SJSA1 (cell line): Measurements from ENCODE around the gene NOC2L. TPM values are rescaled to one million over a fixed set of nuclear protein-coding genes. Genes with fewer than 3 reads are reported as not detected.

Experiments
- DNase-seq, 2 experiments: peaks; one replicate each; pipeline ENCODE4 v3.0.0-alpha.2; 2015 to 2020; ENCODE audit warnings: low spot score in 2 of 2, low read depth in 1 of 2
- H3K27ac ChIP-seq: fragments of 250-450 bp; sonication (Bioruptor Pico); 2 replicates; pipeline ENCODE4 v1.5.1; 2020; ENCODE audit warnings: mild to moderate bottlenecking, moderate library complexity
- H3K27me3 ChIP-seq: fragments of 250-450 bp; sonication (Bioruptor Pico); replicated peaks from 2 replicates; pipeline ENCODE4 v1.5.1; 2020; ENCODE audit warnings: mild to moderate bottlenecking, moderate library complexity
- H3K36me3 ChIP-seq: fragments of 250-450 bp; sonication (Bioruptor Pico); 2 replicates; pipeline ENCODE4 v1.5.1; 2020; ENCODE audit warnings: mild to moderate bottlenecking
- H3K4me1 ChIP-seq: fragments of 250-450 bp; sonication (Bioruptor Pico); replicated peaks from 2 replicates; pipeline ENCODE4 v1.6.1; 2021; ENCODE audit warnings: mild to moderate bottlenecking
- H3K4me3 ChIP-seq: fragments of 250-450 bp; sonication (Bioruptor Pico); 2 replicates; pipeline ENCODE4 v1.5.1; 2020; ENCODE audit warnings: mild to moderate bottlenecking
- H3K9me3 ChIP-seq: fragments of 250-450 bp; sonication (Bioruptor Pico); replicated peaks from 2 replicates; pipeline ENCODE4 v1.5.1; 2020; ENCODE audit warnings: mild to moderate bottlenecking
- total RNA-seq: library from RNA; depleted of rRNA; stranded (reverse); fragments of >200 nt; shearing (Covaris generic); gene quantifications from 2 replicates; pipeline ENCODE4 v1.2.3, GENCODE V29; 2014

NOC2L gene
- total RNA-seq, 1 experiment from 2014 or later, result 129 TPM

- DNase-seq, result no peak
- Histone ChIP-seq H3K9me3 (no peaks in the 10 kb centered on the region), H3K4me1 (peaks cover 17% of the 10 kb centered on the region), H3K27ac (peak within 1 kb of the TSS; percentile 28; the same call in 1 of the 2 replicates), H3K4me3 (peak within 1 kb of the TSS; percentile 54), H3K36me3 (peaks cover 30% of the 10 kb centered on the region), H3K27me3 (peaks cover 12% of the 10 kb centered on the region; the same call in 1 of the 2 replicates)
Measured at GRCh38 chr1:966135-966703, 7.2 kb upstream of the NOC2L start, which contains the start of gene PLEKHN1. PLEKHN1 (plus strand) TSS chr1:966482; CDS start chr1:966532, 50 bp downstream.

DNA sequence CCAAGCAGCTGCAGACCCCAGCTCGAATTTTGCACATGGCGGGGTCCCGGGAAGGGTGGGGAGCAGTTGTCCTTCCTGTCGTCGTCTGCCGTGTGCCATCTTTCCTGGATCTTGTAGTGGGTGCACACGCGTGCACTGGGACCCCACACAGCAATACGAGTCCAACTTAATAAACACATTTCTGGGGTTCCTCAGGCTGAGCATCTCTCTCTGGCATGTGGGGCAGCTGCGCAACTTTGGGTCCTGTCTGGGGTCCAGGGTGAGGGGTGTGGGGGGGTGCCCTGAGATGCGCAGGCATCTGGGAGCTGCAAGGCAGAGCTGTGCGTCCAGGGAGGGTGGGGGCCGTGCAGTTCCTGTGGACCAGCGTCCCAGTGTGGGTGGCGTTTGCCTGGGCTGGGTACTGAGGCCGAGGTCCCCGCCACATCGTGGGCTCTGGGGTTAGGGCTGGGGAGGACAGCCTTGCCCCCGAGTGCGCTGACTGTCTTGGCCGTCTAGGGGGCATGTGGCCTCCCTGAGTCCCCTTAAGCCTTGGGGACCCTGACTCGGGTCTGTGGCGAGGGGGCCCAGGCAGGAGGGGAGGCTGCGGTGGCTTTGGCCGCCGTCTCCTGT, 6.6 kb upstream of the NOC2L start:
- DNase-seq, result no peak
- Histone ChIP-seq H3K4me3 (no peak overlapping the region), H3K27me3 (peaks cover 10% of the 10 kb centered on the region; the same call in 1 of the 2 replicates), H3K27ac (no peak overlapping the region), H3K4me1 (peaks cover 22% of the 10 kb centered on the region), H3K36me3 (peaks cover 30% of the 10 kb centered on the region), H3K9me3 (no peaks in the 10 kb centered on the region)

DNA sequence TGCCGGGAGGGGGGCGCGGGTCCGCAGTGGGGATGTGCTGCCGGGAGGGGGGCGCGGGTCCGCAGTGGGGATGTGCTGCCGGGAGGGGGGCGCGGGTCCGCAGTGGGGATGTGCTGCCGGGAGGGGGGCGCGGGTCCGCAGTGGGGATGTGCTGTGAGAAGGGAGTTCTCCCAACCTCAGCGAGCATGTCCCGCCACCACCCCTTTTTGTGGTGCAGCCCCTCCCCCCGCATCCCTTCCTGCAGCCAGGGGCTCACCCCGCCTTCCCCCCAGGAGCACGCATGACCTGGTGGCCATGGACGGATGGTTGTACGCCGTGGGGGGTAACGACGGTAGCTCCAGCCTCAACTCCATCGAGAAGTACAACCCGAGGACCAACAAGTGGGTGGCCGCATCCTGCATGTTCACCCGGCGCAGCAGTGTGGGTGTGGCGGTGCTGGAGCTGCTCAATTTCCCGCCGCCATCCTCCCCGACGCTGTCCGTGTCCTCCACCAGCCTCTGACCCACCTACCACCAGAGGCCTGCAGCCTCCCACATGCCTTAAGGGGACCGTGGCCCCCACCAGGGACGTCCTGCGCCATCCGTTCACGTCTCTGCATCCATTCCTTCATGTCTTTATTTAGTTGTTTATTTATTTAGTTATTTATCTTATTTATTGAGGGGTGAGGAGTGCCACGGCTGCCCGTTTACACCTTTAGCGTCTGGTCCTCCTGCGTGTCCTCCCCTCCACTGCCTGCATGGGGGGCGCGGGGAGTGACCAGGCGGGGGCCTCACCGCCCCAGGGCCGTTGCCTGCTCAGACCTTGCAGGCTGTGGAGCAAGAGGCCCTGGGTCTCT, 5.9 kb upstream of the NOC2L start:
- Histone ChIP-seq H3K4me3 (no peak overlapping the region), H3K9me3 (no peaks in the 10 kb centered on the region), H3K27ac (no peak overlapping the region), H3K27me3 (0 out of 2 replicates have a peak, but pooled peaks cover 3% of the 10 kb centered on the region), H3K36me3 (peaks cover 32% of the 10 kb centered on the region), H3K4me1 (peaks cover 25% of the 10 kb centered on the region)
- DNase-seq, result no peak

GRCh38 chr1:963746-964525, 4.9 kb upstream of the NOC2L start:
- no peak overlapping the region for H3K27ac ChIP-seq

GRCh38 chr1:963301-963651, 4.2 kb upstream of the NOC2L start:
- H3K9me3 ChIP-seq, result no peaks in the 10 kb centered on the region; the same call in 1 of the 2 replicates
- H3K36me3 ChIP-seq, result peaks cover 40% of the 10 kb centered on the region
- H3K27ac ChIP-seq, result no peak overlapping the region
- no peak for DNase-seq
- no peak overlapping the region for H3K4me3 ChIP-seq
- H3K27me3 ChIP-seq, result no peaks in the 10 kb centered on the region
- peaks cover 37% of the 10 kb centered on the region for H3K4me1 ChIP-seq

More at GRCh38 chr1:963746-964525, 4.9 kb upstream of the NOC2L start:
- peaks cover 34% of the 10 kb centered on the region for H3K36me3 ChIP-seq
- no peak for DNase-seq
- H3K4me1 ChIP-seq, result peaks cover 30% of the 10 kb centered on the region
- H3K4me3 ChIP-seq, result no peak overlapping the region
- H3K27me3 ChIP-seq, result 0 out of 2 replicates have a peak, but pooled peaks cover under 1% of the 10 kb centered on the region
- H3K9me3 ChIP-seq, result no peaks in the 10 kb centered on the region; the same call in 1 of the 2 replicates

DNA sequence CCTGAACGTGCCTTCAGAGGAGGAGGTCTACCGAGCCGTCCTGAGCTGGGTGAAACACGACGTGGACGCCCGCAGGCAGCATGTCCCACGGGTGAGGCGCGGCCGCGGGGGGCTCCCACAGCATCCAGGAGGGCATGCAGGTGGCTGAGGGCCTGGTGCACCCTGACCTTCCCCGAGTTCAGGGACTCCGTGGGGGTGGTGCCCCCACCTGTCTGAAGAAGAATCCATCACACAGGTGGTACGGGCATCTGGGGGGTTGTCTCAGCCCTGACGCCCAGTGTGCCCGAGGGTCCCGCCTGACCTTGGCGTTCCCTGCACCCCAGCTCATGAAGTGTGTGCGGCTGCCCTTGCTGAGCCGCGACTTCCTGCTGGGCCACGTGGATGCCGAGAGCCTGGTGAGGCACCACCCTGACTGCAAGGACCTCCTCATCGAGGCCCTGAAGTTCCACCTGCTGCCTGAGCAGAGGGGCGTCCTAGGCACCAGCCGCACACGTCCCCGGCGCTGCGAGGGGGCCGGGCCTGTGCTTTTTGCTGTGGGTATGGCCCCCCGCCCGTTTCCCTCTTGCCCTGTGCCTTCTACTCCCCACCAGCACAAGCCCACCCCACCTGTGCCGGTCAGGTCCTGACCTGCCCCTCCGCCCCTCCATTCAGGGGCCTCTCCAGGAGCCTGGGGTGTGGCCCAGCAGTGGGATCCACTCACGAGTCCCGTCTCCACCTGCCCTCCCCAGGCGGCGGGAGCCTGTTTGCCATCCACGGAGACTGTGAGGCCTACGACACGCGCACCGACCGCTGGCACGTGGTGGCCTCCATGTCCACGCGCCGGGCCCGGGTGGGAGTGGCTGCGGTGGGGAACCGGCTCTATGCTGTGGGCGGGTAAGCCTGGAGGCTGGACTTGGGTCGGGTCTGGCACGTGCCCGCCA, 3.6 kb upstream of the NOC2L start:
- Histone ChIP-seq H3K4me3 (no peak overlapping the region), H3K4me1 (peaks cover 43% of the 10 kb centered on the region), H3K27ac (no peak overlapping the region), H3K36me3 (peaks cover 40% of the 10 kb centered on the region), H3K27me3 (no peaks in the 10 kb centered on the region), H3K9me3 (no peaks in the 10 kb centered on the region; the same call in 1 of the 2 replicates)
- no peak for DNase-seq

DNA sequence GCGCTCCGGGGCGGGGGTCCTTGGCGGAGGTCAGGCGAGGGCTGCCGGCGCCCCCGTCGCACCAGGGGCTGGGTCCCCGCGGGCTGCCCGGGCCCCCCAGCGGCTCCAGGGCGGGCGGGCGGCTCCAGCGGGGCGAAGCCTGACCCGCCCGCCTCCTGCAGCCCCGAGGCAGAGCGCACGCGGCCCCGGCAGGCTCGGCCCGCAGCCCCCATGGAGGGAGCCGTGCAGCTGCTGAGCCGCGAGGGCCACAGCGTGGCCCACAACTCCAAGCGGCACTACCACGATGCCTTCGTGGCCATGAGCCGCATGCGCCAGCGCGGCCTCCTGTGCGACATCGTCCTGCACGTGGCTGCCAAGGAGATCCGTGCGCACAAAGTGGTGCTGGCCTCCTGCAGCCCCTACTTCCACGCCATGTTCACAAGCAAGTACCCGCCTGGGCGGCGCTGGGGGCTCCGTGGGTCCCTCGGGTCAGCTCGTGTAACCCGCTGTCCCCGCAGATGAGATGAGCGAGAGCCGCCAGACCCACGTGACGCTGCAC, 2.1 kb upstream of the NOC2L start:
- Histone ChIP-seq H3K27ac (no peak overlapping the region), H3K9me3 (no peaks in the 10 kb centered on the region; the same call in 1 of the 2 replicates), H3K4me1 (peaks cover 36% of the 10 kb centered on the region), H3K27me3 (no peaks in the 10 kb centered on the region), H3K4me3 (peak overlapping the region; percentile 94), H3K36me3 (peaks cover 50% of the 10 kb centered on the region)
- DNase-seq, result no peak

DNA sequence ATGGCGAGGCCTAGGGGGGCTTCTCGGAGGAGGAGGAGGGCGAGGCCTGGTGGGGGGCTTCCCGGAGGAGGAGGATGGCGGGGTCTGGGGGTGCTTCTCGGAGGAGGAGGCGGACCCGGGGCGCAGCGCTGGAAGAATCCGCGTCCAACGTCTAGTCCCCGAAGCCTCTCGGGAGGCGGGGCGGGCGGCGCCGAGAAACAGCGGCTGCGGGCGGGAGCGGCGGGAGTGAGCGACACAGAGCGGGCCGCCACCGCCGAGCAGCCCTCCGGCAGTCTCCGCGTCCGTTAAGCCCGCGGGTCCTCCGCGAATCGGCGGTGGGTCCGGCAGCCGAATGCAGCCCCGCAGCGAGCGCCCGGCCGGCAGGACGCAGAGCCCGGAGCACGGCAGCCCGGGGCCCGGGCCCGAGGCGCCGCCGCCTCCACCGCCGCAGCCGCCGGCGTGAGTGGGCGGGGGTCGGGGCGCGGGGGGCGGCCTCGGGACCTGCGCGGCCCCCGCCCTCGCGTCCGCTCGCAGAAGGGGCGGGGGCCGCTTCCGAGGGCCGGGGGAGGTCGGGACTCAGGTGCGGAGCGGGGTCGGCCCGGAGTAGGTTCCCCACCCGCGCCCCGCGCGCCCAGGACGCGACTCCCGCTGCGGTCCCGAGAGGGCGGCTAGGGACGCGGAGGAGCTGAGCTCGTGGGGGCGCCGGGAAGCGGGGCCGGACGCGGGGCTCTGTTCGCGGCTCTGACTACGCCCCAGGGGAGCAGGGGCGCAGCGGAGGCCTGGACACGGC, 1.5 kb upstream of the NOC2L start, which contains the start of gene KLHL17:
Gene KLHL17 (plus strand): TSS at position 222 of the 769 bp plus-strand sequence. CDS start 110 bp downstream, at position 332.
- Histone ChIP-seq H3K27ac (no peak within 1 kb of the TSS), H3K27me3 (no peaks in the 10 kb centered on the region), H3K9me3 (no peaks in the 10 kb centered on the region; the same call in 1 of the 2 replicates), H3K4me3 (peak within 1 kb of the TSS; percentile 96), H3K36me3 (peaks cover 56% of the 10 kb centered on the region), H3K4me1 (peaks cover 33% of the 10 kb centered on the region)
- peak; percentile 24 to 80 for DNase-seq

- H3K9me3 ChIP-seq, result no peaks in the 10 kb centered on the region; the same call in 1 of the 2 replicates
- no peak for DNase-seq
Measured at GRCh38 chr1:959731-960362, 791 bp upstream of the NOC2L start.

GRCh38 chr1:956636-957035, 2.4 kb downstream of the NOC2L start:
- Histone ChIP-seq H3K27me3 (no peaks in the 10 kb centered on the region), H3K4me3 (no peak overlapping the region), H3K27ac (no peak overlapping the region), H3K4me1 (peaks cover 33% of the 10 kb centered on the region), H3K9me3 (no peaks in the 10 kb centered on the region; the same call in 1 of the 2 replicates), H3K36me3 (peaks cover 72% of the 10 kb centered on the region)
- no peak for DNase-seq

More at GRCh38 chr1:959731-960362, 791 bp upstream of the NOC2L start:
- Histone ChIP-seq H3K27me3 (no peaks in the 10 kb centered on the region), H3K4me1 (peaks cover 33% of the 10 kb centered on the region), H3K4me3 (peak overlapping the region; percentile 96), H3K27ac (no peak overlapping the region), H3K36me3 (peaks cover 60% of the 10 kb centered on the region)

DNA sequence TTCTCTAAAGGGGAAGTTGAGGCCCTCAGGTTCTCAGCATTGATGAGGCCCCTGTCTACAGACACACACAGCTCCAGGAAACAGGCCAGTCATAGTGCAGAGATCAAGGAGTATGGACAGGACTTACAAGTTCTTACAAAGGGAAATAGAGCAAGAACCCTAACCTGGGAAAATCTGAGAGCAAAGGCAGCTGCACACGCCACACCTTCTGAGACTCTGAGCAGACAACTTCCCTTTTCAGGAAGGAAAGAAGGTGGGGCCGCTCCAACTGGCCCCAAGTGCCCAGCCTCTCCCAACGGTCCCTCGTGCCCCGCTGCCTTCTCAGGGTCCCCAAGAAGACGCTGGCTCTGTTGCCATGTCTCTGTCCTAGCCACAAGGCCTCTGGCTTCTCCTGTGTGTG, 3.6 kb downstream of the NOC2L start:
- DNase-seq, result no peak
- Histone ChIP-seq H3K9me3 (no peaks in the 10 kb centered on the region; the same call in 1 of the 2 replicates), H3K36me3 (peaks cover 78% of the 10 kb centered on the region)

More for the DNA sequence above, 3.6 kb downstream of the NOC2L start:
- H3K4me3 ChIP-seq, result no peak overlapping the region
- H3K27me3 ChIP-seq, result no peaks in the 10 kb centered on the region
- no peak overlapping the region for H3K27ac ChIP-seq
- H3K4me1 ChIP-seq, result peaks cover 24% of the 10 kb centered on the region
